Measurements from ENCODE around the gene AACS. TPM values are rescaled to one million over a fixed set of nuclear protein-coding genes. Genes with fewer than 3 reads are reported as not detected.

Gene AACS
- total RNA-seq, 1 experiment from 2014 or later, result 31.3 TPM

- Mint-ChIP-seq H3K9me3 (ENCODE audit: unreplicated experiment) (no peaks in the 10 kb centered on the region), H3K27ac (ENCODE audit: unreplicated experiment) (no peak overlapping the region), H3K27me3 (ENCODE audit: insufficient read depth, unreplicated experiment) (no peaks in the 10 kb centered on the region), H3K4me1 (ENCODE audit: low read depth, unreplicated experiment) (peaks cover 9% of the 10 kb centered on the region), H3K36me3 (ENCODE audit: insufficient read depth, unreplicated experiment) (peaks cover 9% of the 10 kb centered on the region), H3K4me3 (ENCODE audit: unreplicated experiment) (no peak overlapping the region)
- DNase-seq, result no peak
- intact Hi-C loops (cut with micrococcal nuclease; ENCODE audit: unreplicated experiment), result loop anchor here (5.0 kb wide), 1 partner anchor 112 kb away; no protein-coding TSS in a partner anchor
- H3K4me3 ChIP-seq (ENCODE audit: low read depth, low read length), result no peak overlapping the region
- no peaks in the 10 kb centered on the region for H3K9me3 ChIP-seq
- H3K4me1 ChIP-seq, result peaks cover 22% of the 10 kb centered on the region
- no peak for TF ChIP-seq CTCF (IDR thresholded peaks at IDR 0.05; ENCODE audit: insufficient read depth in 1 of 2, low read depth in 1 of 2, low read length in 1 of 2, severe bottlenecking in 1 of 2, unreplicated experiment in 1 of 2)
- ChIA-PET CTCF (no interaction called here), POLR2A (no interaction called here)
- H3K36me3 ChIP-seq (ENCODE audit: control insufficient read depth, insufficient read depth, low read length), result no peaks in the 10 kb centered on the region; the same call in none of the 2 replicates
- H3K27me3 ChIP-seq (replicated peaks; ENCODE audit: control insufficient read depth, insufficient read depth, low read length), result no peaks in the 10 kb centered on the region
- BruUV-seq (replicated peaks), result no TSS peak
Measured at GRCh38 chr12:125090437-125090836, 25.2 kb downstream of the AACS start.

GRCh38 chr12:125091401-125091800 lies 26.2 kb downstream of the AACS start:
- no peaks in the 10 kb centered on the region for H3K9me3 ChIP-seq
- H3K4me3 ChIP-seq (ENCODE audit: low read depth, low read length), result no peak overlapping the region
- H3K4me1 ChIP-seq, result peaks cover 22% of the 10 kb centered on the region
- CTCF ChIA-PET, result no interaction called here
- POLR2A ChIA-PET, result no interaction called here
- no peak for TF ChIP-seq CTCF (IDR thresholded peaks at IDR 0.05; ENCODE audit: insufficient read depth in 1 of 2, low read depth in 1 of 2, low read length in 1 of 2, severe bottlenecking in 1 of 2, unreplicated experiment in 1 of 2)
- H3K9me3 Mint-ChIP-seq (ENCODE audit: unreplicated experiment), result no peaks in the 10 kb centered on the region
- no peak overlapping the region for H3K27ac Mint-ChIP-seq (ENCODE audit: unreplicated experiment)
- DNase-seq, result no peak
- peaks cover 4% of the 10 kb centered on the region for H3K36me3 Mint-ChIP-seq (ENCODE audit: insufficient read depth, unreplicated experiment)
- no peaks in the 10 kb centered on the region for H3K27me3 Mint-ChIP-seq (ENCODE audit: insufficient read depth, unreplicated experiment)
- intact Hi-C loops (cut with micrococcal nuclease; ENCODE audit: unreplicated experiment), result loop anchor here (5.0 kb wide), 1 partner anchor 111 kb away; no protein-coding TSS in a partner anchor
- no peaks in the 10 kb centered on the region for H3K27me3 ChIP-seq (replicated peaks; ENCODE audit: control insufficient read depth, insufficient read depth, low read length)
- BruUV-seq (replicated peaks), result no TSS peak
- H3K4me1 Mint-ChIP-seq (ENCODE audit: low read depth, unreplicated experiment), result peaks cover 11% of the 10 kb centered on the region
- no peaks in the 10 kb centered on the region; the same call in none of the 2 replicates for H3K36me3 ChIP-seq (ENCODE audit: control insufficient read depth, insufficient read depth, low read length)
- H3K4me3 Mint-ChIP-seq (ENCODE audit: unreplicated experiment), result no peak overlapping the region

GRCh38 chr12:125092108-125092871 lies 27.1 kb downstream of the AACS start:
- Histone ChIP-seq H3K4me1 (peaks cover 22% of the 10 kb centered on the region), H3K27me3 (replicated peaks; ENCODE audit: control insufficient read depth, insufficient read depth, low read length) (no peaks in the 10 kb centered on the region), H3K36me3 (ENCODE audit: control insufficient read depth, insufficient read depth, low read length) (no peaks in the 10 kb centered on the region; the same call in 1 of the 2 replicates), H3K9me3 (no peaks in the 10 kb centered on the region), H3K4me3 (ENCODE audit: low read depth, low read length) (no peak overlapping the region)
- DNase-seq, result no peak
- H3K27ac Mint-ChIP-seq (ENCODE audit: unreplicated experiment), result peak overlapping the region; percentile 11
- H3K36me3 Mint-ChIP-seq (ENCODE audit: insufficient read depth, unreplicated experiment), result no peaks in the 10 kb centered on the region
- POLR2A ChIA-PET, result no interaction called here
- H3K4me1 Mint-ChIP-seq (ENCODE audit: low read depth, unreplicated experiment), result peaks cover 14% of the 10 kb centered on the region
- no peaks in the 10 kb centered on the region for H3K9me3 Mint-ChIP-seq (ENCODE audit: unreplicated experiment)
- H3K27me3 Mint-ChIP-seq (ENCODE audit: insufficient read depth, unreplicated experiment), result no peaks in the 10 kb centered on the region
- no peak for TF ChIP-seq CTCF (IDR thresholded peaks at IDR 0.05; ENCODE audit: insufficient read depth in 1 of 2, low read depth in 1 of 2, low read length in 1 of 2, severe bottlenecking in 1 of 2, unreplicated experiment in 1 of 2)
- intact Hi-C loops (cut with micrococcal nuclease; ENCODE audit: unreplicated experiment), result loop anchor here (5.0 kb wide), 1 partner anchor 110 kb away; no protein-coding TSS in a partner anchor
- H3K4me3 Mint-ChIP-seq (ENCODE audit: unreplicated experiment), result no peak overlapping the region
- CTCF ChIA-PET, result no interaction called here
- BruUV-seq (replicated peaks), result no TSS peak
